VCaP (cell line): ENCODE measurements around the gene APBA2.

Experiments used
- H3K27ac ChIP-seq: fragments of 450-650 bp; 2 replicates; pipeline ENCODE4 v1.5.1; 2017
- CTCF ChIP-seq: fragments of 450-650 bp; conservative IDR thresholded peaks from 2 replicates; pipeline ENCODE4 v1.5.1; 2017; ENCODE audit warnings: mild to moderate bottlenecking, moderate library complexity

The APBA2 gene

GRCh38 chr15:29094711-29095110, 208.9 kb downstream of the APBA2 start:
- H3K27ac ChIP-seq: no peak overlapping the region
- TF ChIP-seq CTCF: no peak

- no peak for TF ChIP-seq CTCF
- H3K27ac ChIP-seq: no peak overlapping the region
Observed at GRCh38 chr15:29095746-29096145, 210.0 kb downstream of the APBA2 start.

- no peak overlapping the region for H3K27ac ChIP-seq
- no peak for TF ChIP-seq CTCF
Observed at GRCh38 chr15:29097168-29097567, 211.4 kb downstream of the APBA2 start.

- no peak overlapping the region for H3K27ac ChIP-seq
- no peak for TF ChIP-seq CTCF
Observed at GRCh38 chr15:29097971-29098370, 212.2 kb downstream of the APBA2 start.

GRCh38 chr15:29098652-29099051, 212.9 kb downstream of the APBA2 start:
- no peak overlapping the region for H3K27ac ChIP-seq
- TF ChIP-seq CTCF: no peak

- TF ChIP-seq CTCF: no peak
- no peak overlapping the region for H3K27ac ChIP-seq
Observed at GRCh38 chr15:29099131-29099880, 213.5 kb downstream of the APBA2 start.

- no peak for TF ChIP-seq CTCF
- H3K27ac ChIP-seq: no peak overlapping the region
Observed at GRCh38 chr15:29100486-29101000, 214.8 kb downstream of the APBA2 start.
